ENCODE results near the gene CMIP.

Gene CMIP

GRCh38 chr16:81616321-81617020 is 171.9 kb downstream of the CMIP start:
- peak; percentile 33 for DNase-seq (ENCODE audit: low read depth)
- no peak overlapping the region for H3K4me3 ChIP-seq (ENCODE audit: low read depth, low read length)
- TF ChIP-seq CTCF (IDR thresholded peaks at IDR 0.05; ENCODE audit: low read depth, low read length, missing control alignments) = no peak

- no peak for DNase-seq (ENCODE audit: low read depth)
- no peak overlapping the region for H3K4me3 ChIP-seq (ENCODE audit: low read depth, low read length)
- TF ChIP-seq CTCF (IDR thresholded peaks at IDR 0.05; ENCODE audit: low read depth, low read length, missing control alignments) = no peak
Observed at GRCh38 chr16:81617021-81617346, 172.4 kb downstream of the CMIP start.

- TF ChIP-seq CTCF (IDR thresholded peaks at IDR 0.05; ENCODE audit: low read depth, low read length, missing control alignments) = no peak
- no peak for DNase-seq (ENCODE audit: low read depth)
- no peak overlapping the region for H3K4me3 ChIP-seq (ENCODE audit: low read depth, low read length)
Observed at GRCh38 chr16:81618187-81618586, 173.6 kb downstream of the CMIP start.

GRCh38 chr16:81618661-81619060 is 174.1 kb downstream of the CMIP start:
- TF ChIP-seq CTCF (IDR thresholded peaks at IDR 0.05; ENCODE audit: low read depth, low read length, missing control alignments) = no peak
- H3K4me3 ChIP-seq (ENCODE audit: low read depth, low read length) = no peak overlapping the region
- DNase-seq (ENCODE audit: low read depth) = no peak

- H3K4me3 ChIP-seq (ENCODE audit: low read depth, low read length) = no peak overlapping the region
- no peak for DNase-seq (ENCODE audit: low read depth)
- TF ChIP-seq CTCF (IDR thresholded peaks at IDR 0.05; ENCODE audit: low read depth, low read length, missing control alignments) = no peak
Observed at GRCh38 chr16:81620029-81620428, 175.4 kb downstream of the CMIP start.

GRCh38 chr16:81620796-81621195 is 176.2 kb downstream of the CMIP start:
- no peak for DNase-seq (ENCODE audit: low read depth)
- no peak for TF ChIP-seq CTCF (IDR thresholded peaks at IDR 0.05; ENCODE audit: low read depth, low read length, missing control alignments)

GRCh38 chr16:81621496-81621895 is 176.9 kb downstream of the CMIP start:
- H3K4me3 ChIP-seq (ENCODE audit: low read depth, low read length) = no peak overlapping the region
- TF ChIP-seq CTCF (IDR thresholded peaks at IDR 0.05; ENCODE audit: low read depth, low read length, missing control alignments) = no peak
- DNase-seq (ENCODE audit: low read depth) = no peak

More at GRCh38 chr16:81620796-81621195, 176.2 kb downstream of the CMIP start:
- no peak overlapping the region for H3K4me3 ChIP-seq (ENCODE audit: low read depth, low read length)

All from GM12864 (cell line).